GM21737 (cell line): Measurements from ENCODE around the gene CDK5RAP2.

Source experiments
- ATAC-seq: cut with Tn5 transposase; IDR thresholded peaks from one replicate; pipeline ENCODE4 v1.9.1; 2021; ENCODE audit warnings: mild to moderate bottlenecking, moderate library complexity; ENCODE audit not compliant: unreplicated experiment

The CDK5RAP2 gene

DNA sequence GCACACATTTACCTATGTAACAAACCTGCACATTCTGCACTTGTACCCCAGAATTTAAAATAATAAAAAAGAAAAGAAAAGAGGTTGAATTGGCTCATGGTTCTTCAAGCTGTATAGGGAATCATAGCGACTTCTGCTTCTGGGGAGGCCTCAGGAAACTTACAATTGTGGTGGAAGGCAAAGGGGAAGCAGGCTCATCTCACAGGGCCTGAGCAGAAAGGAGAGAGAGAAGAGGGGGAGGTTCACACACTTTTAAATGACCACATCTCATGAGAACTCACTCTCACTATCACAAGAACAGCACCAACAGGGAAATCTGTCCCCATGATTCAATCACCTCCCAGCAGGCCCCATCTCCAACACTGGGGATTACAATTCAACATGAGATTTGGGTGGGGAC, 214.6 kb downstream of the CDK5RAP2 start:
- ATAC-seq = no peak

DNA sequence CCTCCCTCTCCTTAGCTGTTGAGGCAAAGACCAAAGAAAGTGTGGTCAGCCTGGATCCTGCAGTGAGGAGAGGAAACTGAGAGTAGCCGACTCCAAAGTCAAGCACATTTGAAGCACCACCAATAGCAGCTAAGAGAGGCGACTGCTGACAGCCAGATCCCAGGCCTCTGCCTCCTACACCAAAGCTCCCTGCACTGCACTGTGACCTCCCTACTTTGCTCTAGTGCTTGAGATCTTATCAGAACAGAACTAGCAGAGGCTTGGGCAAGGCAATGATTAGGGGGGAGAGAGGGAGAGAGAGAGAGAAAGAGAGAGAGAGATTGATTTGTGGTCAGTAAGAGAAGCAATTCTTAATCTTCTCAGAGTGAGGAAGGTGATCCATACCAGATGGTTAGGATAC, 216.3 kb downstream of the CDK5RAP2 start:
- ATAC-seq = no peak

DNA sequence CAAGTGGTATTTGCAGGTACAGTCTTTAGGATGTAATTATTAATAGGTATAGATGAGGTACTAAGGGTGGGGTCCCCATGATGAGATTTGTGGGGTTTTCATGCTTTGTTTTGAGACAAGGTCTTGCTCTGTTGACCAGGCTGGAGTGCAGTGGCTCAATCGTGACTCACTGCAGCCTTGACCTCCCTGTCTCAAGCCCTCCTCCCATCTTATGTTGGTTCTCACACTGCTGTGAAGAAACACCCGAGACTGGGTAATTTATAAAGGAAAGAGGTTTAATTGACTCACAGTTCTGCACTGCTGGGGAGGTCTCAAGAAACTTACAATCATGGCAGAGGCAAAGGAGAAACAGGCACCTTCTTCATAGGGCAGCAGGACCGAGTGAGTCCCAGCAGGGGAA, 217.5 kb downstream of the CDK5RAP2 start:
- ATAC-seq = no peak

DNA sequence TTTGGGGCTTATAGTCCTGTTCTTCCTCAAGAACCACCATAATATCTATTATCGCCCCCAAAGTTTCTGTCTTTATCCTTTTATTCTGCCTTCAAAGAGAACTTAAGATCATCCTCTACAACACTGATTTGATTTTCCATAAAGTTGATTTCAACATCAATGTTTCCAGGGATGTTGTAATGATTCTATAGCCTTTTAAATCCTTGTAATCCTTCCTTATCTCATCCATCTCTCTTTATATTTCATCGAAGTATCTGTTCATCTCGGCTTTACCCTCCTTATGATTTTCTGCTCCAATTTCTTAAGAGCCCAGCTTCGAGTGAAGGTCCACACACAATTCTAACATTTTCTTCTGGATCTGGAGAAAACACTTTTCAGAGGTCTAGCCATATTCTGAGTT, 218.4 kb downstream of the CDK5RAP2 start:
- no peak for ATAC-seq

DNA sequence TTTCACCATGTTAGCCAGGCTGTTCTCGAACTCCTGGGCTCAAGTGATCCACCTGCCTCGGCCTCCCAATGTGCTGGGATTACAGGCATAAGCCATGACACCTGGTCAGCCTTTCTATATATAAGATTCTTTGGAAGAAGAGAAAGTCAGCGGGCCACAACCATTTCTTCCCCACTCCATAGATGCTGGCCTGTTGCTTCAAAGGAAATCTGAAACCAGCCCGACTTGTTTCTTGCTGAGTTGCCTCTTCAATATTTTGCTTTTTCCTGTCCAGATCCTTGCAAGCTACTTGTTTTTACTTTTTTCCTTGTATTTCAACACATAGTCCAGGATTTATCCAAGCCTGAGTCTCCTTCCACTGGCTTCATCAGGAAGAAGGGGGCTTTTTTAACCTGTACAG, 219.5 kb downstream of the CDK5RAP2 start:
- ATAC-seq = no peak

DNA sequence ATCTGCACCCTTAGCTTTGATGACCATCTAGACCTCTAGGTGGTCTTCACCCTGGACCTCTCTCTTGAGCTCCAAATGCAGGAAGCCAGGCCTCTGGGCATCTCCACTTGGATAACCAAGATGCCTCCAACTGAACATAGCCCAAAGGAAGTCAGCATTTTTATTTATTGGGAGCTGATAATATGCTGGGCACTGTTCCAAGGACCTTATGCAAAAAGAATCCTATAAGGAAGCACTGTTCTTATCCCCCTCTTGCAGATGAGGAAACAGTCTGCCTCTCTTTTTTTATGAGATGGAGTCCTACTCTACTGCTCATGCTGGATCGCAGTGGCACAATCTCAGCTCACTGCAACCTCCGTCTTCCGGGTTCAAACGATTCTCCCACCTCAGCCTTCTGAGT, 219.9 kb downstream of the CDK5RAP2 start:
- ATAC-seq = no peak

DNA sequence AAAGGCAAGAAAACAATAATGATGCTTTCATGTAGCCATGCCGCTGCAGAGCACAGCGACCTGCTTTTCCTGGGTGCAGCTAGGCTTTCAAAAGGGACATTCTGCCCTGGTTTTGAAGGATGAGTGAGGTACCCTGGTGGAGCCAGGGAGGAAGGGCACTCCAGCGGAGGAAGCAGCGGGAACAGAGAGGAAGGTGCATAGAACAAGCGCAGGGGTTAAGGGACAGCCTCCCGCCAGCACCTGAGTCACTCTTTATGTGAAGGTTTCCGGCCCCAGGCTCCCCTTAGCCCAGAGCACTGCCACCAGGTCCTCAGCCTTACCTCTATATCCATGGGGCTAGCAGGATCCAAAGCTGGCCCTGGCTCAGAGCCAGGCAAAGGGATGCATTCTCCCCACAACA, 221.1 kb downstream of the CDK5RAP2 start:
- ATAC-seq = no peak

DNA sequence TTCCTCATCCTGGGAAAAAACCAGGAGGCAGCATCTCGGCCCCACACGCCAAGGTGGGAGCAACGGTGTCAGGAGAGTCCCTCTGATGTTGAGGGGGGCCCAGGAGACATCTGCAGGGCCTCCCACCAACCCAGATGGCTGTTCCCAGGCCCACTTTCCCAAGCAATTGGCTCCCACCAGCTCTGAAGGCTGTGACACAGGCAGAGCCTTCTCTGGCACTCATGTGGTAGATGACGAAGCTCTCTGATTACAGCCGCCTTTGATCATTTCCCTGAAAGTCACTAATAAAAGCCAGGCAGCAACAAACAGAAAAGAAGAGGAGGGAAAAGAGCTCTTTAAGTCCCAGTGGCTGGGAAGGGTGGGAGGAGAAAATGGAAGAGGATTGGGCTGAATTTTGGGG, 226.5 kb downstream of the CDK5RAP2 start:
- ATAC-seq = no peak

DNA sequence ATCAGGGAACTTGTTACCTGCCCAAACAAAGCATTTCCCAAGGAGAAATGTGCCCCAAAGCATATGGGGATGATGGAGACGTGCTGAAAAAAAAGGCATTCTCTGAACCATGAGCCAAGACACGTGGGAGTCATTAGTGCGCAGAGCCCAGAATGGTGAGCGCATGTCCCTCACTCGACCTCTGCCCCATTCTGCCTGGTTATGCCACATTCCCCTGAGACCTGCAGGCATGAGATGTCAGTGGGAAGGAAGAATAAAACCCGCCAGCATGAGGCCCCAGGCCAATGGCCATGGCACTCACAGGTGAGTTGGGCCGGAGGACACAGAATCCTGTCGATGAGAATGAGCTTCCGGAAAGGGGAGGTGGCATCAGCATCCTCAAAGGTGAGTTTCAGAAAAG, 228.9 kb downstream of the CDK5RAP2 start:
- ATAC-seq = no peak

DNA sequence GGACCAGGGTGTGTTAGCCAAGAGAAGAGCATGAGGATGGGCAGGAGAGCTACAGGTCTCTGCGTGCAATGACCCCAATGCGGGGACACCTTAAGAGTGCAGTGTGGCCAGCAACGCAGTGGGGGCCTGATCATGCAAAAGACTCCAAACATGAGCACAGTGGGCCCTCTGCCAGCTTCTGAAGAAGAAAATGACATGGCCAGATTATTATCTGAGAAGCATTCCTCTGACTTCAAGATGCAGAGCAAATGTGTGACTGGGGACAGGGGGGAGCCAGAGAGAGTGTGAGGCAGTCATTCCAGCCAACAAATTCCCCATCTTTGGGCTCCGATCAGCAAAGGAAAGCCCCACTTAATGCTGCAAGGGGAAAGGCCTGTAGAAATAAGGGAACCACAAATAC, 229.4 kb downstream of the CDK5RAP2 start:
- no peak for ATAC-seq

DNA sequence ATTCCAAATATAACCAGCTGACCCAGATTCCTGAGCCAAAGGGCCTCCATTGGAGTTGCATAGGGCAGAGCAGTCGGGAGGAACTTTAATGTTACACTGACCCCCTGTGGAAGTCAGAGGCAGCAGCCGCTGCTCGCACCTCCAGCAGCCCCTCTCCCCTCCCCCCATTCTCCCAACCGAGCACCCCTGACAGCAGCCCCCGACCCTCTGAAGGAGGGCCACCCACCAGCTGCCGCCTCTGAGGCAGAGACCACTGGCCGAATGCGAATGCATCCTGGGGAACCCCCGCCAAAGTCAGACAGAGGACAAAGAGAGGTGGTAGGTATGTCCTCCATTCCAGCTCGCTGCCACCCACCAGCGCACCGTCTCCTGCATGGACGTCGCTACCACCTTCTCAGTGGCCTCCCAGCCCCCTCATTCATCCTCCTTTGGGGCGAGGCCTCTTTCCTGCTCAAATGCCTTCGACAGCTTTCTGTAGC, 231.0 kb downstream of the CDK5RAP2 start:
- ATAC-seq = no peak

DNA sequence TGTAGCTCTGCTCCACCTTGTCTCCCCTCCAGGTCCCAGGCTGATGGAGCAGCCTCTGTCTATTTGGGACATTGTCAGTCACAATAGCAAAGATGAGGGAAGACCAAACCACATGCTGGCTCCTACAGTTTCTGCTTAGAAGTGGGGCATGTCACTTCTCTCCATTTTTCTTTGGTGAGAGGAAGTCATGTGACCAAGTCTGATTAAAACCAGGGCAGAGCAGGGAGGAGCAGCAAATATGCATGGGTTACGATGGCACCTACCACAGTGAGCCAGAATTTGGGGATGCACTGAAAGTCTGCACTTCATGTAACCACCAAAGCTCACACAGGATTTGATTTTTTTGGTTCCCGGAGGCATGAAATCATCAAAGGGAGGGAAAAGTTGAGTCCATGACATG, 234.6 kb downstream of the CDK5RAP2 start:
- no peak for ATAC-seq

DNA sequence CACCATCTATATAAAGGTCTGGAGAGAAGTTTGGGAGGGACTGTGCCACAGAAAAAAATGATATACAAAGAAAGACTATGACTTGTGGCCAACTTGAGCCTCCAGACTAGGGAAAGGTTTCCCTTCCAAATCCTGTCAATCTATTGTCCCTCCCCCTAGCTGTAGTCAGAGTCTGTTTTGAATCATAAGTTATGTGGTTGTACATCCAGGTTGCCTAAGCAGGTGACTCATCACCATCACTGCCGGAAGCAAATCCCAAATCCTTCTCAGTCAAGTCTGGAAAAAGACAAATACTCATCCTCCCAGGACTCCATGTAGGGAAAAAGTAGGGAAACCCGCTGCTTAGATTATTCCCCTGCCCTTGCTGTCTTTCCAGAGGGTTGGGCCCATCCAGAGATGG, 235.7 kb downstream of the CDK5RAP2 start:
- no peak for ATAC-seq

DNA sequence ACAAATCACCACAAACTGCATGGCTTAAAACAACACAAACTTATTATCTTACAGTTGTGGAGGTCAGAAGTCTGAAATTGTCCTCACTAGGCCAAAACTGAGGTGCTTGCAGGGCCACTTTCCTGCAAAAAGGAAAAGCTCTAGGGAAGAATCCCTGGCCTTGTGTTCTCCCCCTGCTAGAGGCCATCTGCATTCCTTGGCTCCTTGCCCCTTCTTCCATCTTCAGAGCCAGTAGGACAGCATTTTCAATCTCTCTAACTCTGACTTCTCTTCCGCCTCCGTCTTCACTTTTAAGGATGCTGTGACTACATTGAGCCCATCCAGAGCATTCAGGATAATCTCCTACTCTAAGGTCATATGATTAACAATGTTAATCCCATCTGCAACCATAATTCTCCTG, 236.6 kb downstream of the CDK5RAP2 start:
- ATAC-seq = no peak
